GM19238 (cell line): Measurements from ENCODE around the gene PTF1A.

Source experiments
- DNase-seq: peaks from one replicate; pipeline ENCODE4 v3.0.0; 2011; ENCODE audit warnings: low spot score; ENCODE audit not compliant: insufficient read length

PTF1A gene

GRCh38 chr10:23191764-23192711 is at the start of gene PTF1A:
TSS of gene PTF1A (plus strand) at chr10:23192312. CDS start at chr10:23192531, 219 bp downstream.
- DNase-seq, result no peak

- no peak for DNase-seq
Observed at GRCh38 chr10:23146258-23146657, 45.9 kb upstream of the PTF1A start.

DNA sequence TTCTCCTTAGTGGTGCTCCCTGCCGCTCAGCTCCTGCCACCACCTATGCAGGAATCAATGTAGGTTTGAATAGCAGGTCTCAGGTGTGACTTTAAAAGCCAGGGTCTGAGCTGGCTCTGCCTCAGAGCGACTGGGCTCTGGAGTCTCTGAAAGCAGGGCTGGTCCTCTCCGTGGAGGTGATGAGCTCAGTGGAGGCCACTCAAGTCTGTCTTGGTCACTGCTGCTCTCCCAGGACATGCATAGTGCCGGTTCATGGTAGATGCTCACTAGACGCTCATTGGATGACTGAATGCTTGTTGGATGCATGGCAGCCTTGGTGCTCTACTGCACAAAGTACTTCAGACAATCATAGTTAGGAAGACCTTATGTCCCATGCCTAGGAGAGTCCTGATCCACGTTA is 45.1 kb upstream of the PTF1A start:
- no peak for DNase-seq

- DNase-seq, result no peak
Observed at GRCh38 chr10:23148214-23148613, 43.9 kb upstream of the PTF1A start.

DNA sequence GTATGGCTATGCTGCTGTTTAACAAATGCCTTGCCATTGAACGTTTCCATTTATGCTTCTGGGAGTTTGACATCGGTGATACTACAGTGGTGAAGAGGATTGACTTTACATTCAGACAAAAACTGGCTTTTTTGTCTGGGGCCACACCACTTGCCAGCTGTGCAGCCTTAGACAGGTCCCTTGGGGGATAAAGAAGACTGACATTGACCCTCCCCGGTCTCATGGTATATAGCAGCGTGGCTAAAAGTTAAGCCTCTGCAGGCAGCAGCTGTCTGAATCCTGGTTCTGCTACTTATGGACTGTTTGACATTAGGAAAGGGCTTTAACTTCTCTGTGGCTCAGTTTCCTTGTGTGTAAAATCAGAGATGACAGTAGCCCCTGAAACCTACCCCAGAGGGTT is 42.0 kb upstream of the PTF1A start:
- DNase-seq, result no peak

DNA sequence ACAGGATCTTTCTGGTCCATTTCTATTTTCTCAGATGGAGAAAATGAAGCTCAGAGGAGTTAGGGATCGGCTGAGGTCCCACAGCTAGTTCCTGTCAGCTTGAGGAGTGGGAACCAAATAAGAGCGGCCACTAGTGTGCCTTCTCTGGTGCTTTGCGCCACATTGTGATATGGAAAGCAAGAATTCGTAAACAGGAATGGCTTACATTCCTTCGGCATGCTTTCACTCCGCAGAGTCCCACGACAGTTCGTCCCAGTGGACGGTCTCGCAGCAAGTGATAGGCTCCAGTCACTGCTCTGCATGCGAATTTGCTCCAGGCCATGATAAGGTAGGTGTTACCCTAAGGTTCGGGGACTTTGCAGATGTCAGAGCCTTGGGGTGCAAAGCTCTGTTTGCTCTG is 41.5 kb upstream of the PTF1A start:
- DNase-seq, result no peak

DNA sequence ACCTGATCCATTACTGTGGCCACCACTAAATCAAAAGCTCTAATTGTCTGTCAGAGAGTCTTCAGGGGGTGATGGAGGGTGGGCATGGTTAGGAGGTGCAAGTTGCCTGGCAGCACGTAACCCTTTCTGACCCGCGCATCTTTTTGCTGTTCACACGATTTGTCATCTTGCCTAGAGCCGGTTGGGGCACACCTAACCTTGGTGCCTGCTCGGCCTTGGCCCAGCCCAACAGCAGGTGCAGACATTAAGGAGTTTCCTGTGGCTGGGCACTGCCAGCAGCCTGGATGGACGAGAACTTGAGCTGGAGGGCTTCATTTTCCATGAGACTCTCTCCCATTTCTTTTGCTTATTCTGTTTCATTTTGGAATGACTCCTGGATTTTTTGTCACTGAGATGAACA is 41.0 kb upstream of the PTF1A start:
- no peak for DNase-seq

GRCh38 chr10:23155169-23155568 is 36.9 kb upstream of the PTF1A start:
- no peak for DNase-seq

DNA sequence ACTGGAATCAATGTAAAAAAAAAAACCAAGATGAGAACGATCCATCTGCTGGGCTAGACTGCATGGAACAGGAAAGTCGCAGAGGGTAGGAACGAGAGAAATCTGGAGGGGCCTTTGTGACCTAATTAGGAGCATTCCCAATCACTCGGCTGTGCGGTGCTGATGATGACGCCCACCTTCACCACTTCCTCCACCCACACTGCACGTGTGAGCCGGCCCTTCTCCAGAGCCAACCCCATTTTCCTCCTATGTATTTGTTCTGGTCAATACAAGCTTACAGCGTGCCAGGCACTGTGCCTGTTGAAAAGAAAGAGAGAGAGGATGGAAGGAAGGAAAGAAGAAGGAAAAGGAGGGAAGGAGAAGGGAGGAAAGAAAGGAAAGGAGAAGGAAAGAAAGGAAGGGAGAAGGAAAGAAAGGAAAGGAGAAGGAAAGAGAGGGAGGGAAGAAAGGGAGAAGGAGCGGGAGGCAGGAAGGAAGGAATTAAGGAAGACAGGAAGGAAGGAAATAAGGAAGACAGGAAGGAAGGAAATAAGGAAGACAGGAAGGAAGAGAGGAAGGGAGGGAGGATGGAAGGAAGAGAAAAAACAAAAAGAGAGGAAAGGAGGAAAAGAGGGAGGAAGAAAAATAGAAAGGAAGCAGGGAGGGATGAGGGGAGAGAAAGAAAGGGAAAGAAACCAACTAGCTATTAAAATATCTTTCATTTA is 35.5 kb upstream of the PTF1A start:
- no peak for DNase-seq

- DNase-seq, result no peak
Observed at GRCh38 chr10:23157239-23157681, 34.9 kb upstream of the PTF1A start.

GRCh38 chr10:23157691-23158369 is 34.3 kb upstream of the PTF1A start:
- no peak for DNase-seq

DNA sequence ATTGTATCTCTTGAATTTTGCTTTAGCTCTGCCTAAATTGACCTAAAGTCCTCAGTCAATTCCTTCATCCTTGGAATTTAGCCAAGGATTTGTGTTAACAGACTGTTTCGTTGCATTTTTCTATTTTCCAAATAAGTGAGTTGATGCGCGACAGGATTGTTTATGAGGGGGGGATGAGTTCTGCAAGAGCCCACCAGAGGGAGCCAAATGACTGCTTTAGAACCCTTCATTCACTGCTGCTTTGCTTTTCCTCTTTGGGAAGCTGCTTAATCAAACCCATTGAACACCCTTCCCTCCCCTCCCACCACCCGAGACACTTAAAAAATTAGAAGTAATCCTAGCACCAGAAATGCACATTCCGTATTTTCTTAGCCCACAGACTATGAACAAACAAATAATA is 33.7 kb upstream of the PTF1A start:
- peak; percentile 45 for DNase-seq

DNA sequence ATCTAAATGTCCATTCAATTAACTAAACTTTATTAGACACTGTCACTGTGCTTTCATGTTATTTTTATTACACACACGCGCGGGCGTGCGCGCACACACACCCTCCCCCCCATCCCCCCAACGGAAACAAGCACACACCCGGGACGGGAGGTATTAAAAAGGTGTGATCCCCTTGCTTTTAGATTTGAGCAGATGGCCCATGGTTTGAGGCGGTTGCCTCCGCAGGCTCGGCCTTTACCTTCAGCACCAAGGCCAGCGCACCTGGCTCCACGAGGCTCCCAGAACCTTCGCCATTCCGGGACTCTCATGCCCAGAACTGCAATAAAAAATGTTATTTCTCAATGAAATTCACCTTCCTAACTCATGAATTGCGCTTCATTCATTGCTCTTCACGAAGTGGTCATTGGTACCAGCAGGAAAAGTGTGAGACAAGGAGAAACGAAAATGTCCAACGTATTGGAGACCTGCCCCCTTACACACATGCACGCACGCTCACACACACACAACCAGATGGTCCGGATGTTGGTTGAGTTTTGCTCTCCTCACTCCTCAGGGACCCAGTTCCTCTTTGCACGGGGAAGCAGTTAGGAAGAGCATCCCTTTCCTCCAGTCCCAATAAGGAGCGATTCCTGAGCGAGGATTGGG is 20.8 kb upstream of the PTF1A start:
- no peak for DNase-seq

DNA sequence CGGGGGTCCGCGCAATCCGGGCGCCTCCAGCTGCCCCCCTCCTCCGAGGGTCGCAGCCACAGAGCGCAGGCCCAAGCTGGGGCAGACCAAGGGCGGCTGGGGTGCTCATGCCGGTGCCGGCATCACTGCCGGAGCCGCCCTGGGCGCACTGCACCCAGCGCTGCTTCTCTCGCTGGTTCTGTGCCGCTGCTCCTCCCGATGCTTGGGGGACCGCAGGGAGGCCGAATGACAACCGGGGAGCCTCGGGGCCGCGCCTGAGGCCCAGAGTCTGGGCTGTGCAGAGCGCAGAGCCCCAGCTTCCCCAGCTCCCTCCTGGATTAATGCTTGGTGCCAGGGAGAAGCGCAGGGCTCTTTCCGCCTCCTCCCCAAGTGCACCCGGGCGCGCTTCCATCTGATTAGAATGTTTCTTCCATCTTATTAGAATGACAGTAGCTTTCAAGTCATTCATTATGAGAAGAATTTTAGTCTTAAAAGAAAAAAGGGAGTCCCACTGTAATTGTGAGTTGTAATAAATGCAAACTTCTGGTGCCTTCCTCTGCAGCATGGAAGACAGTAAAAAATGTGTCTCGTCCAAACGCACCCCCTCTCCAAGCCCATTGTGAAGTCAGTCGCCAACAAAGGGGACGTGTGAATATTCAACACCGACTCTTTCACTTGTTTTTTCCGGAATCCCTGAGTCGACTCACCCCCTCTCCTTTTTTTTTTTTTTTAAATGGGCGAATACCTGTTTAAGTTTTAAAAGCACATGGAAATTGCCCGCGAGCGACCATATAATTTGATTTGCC is 19.5 kb upstream of the PTF1A start:
- no peak for DNase-seq

DNA sequence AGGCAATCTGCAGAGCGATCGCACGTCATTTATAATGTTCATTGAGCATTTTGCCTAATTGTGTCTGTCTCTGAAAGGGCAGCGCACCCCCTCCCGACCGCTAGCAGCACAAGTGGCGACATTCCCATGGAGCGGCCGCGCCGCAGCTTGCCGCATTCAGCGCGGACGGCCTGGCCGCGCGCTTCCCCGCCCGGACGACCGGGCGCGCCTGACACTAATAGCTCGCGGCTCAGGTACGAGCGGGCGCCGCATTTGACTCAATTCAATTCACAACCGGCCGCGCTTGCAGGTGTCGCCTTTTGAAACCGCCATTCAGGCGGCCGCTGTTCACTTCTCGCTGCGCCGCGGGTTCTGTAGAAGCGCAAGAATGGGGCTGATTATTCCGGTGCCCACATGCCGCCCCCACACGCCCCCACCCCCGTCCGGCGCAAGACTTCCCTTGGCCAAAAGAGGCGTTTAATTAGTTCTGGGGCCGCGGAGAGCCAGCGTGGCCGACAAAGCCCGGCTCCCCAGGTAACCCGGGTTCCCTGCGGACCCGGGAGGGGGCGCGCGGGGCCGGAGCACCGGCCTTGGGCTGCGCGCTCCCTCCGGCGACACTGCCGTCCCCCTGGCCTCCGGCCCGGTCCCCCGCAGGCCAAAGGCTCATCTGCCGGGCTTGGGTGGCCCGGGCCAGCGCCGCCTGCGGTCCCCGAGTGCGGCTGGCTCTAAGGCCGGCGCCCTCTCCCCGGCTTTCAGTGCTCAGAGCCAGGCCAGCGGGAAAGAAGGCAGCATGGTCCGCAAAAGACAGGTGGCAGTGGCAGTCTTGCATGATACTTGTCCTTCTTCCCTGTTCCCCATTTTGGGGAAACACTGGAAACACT is 18.7 kb upstream of the PTF1A start:
- DNase-seq, result no peak

GRCh38 chr10:23174074-23174976 is 17.8 kb upstream of the PTF1A start:
- no peak for DNase-seq

GRCh38 chr10:23174977-23175512 is 17.1 kb upstream of the PTF1A start:
- DNase-seq, result no peak

GRCh38 chr10:23186178-23186577 is 5.9 kb upstream of the PTF1A start:
- no peak for DNase-seq
